ENCODE data around the gene PVR.
"Not testable (repeated sequence)": the region's sequence is repeated elsewhere in the genome, so short reads cannot be mapped to it uniquely, and the experiment has no call there.

PVR gene

GRCh38 chr19:44673510-44673909 lies 29.8 kb downstream of the PVR start:
- TF ChIP-seq JUND (IDR thresholded peaks at IDR 0.05; ENCODE audit: low read depth), result no peak
- DNase-seq (ENCODE audit: low read depth in 1 of 2, low spot score in 1 of 2), result no peak
- in situ Hi-C loops (cut with HindIII; ENCODE audit: low pct_unique_long_range_greater_than_20kb, low sequenced_read_pairs), result no loop called here

GRCh38 chr19:44675521-44675920 lies 31.8 kb downstream of the PVR start:
- no peak for TF ChIP-seq JUND (IDR thresholded peaks at IDR 0.05; ENCODE audit: low read depth)
- no peak for DNase-seq (ENCODE audit: low read depth in 1 of 2, low spot score in 1 of 2)
- in situ Hi-C loops (cut with HindIII; ENCODE audit: low pct_unique_long_range_greater_than_20kb, low sequenced_read_pairs), result no loop called here

- no peak for TF ChIP-seq JUND (IDR thresholded peaks at IDR 0.05; ENCODE audit: low read depth)
- in situ Hi-C loops (cut with HindIII; ENCODE audit: low pct_unique_long_range_greater_than_20kb, low sequenced_read_pairs), result no loop called here
- peak in 1 of 2 experiments; percentile 45 for DNase-seq (ENCODE audit: low read depth in 1 of 2, low spot score in 1 of 2)
Measured at GRCh38 chr19:44677019-44677811, 33.5 kb downstream of the PVR start.

- in situ Hi-C loops (cut with HindIII; ENCODE audit: low pct_unique_long_range_greater_than_20kb, low sequenced_read_pairs), result no loop called here
- TF ChIP-seq JUND (IDR thresholded peaks at IDR 0.05; ENCODE audit: low read depth), result no peak
- no peak for DNase-seq (ENCODE audit: low read depth in 1 of 2, low spot score in 1 of 2)
Measured at GRCh38 chr19:44680536-44680935, 36.8 kb downstream of the PVR start.

GRCh38 chr19:44681992-44682790 lies 38.5 kb downstream of the PVR start:
- no peak for DNase-seq (ENCODE audit: low read depth in 1 of 2, low spot score in 1 of 2)
- TF ChIP-seq JUND (IDR thresholded peaks at IDR 0.05; ENCODE audit: low read depth), result no peak
- in situ Hi-C loops (cut with HindIII; ENCODE audit: low pct_unique_long_range_greater_than_20kb, low sequenced_read_pairs), result no loop called here

GRCh38 chr19:44682807-44683206 lies 39.1 kb downstream of the PVR start:
- in situ Hi-C loops (cut with HindIII; ENCODE audit: low pct_unique_long_range_greater_than_20kb, low sequenced_read_pairs), result no loop called here
- no peak for DNase-seq (ENCODE audit: low read depth in 1 of 2, low spot score in 1 of 2)
- no peak for TF ChIP-seq JUND (IDR thresholded peaks at IDR 0.05; ENCODE audit: low read depth)

GRCh38 chr19:44683434-44684210 lies 39.9 kb downstream of the PVR start:
- no peak for TF ChIP-seq JUND (IDR thresholded peaks at IDR 0.05; ENCODE audit: low read depth)
- DNase-seq (ENCODE audit: low read depth in 1 of 2, low spot score in 1 of 2), result no peak
- in situ Hi-C loops (cut with HindIII; ENCODE audit: low pct_unique_long_range_greater_than_20kb, low sequenced_read_pairs), result no loop called here

- DNase-seq (ENCODE audit: low read depth in 1 of 2, low spot score in 1 of 2); in situ Hi-C loops (cut with HindIII; ENCODE audit: low pct_unique_long_range_greater_than_20kb, low sequenced_read_pairs): not testable (repeated sequence)
Measured at GRCh38 chr19:44684396-44684795, 40.7 kb downstream of the PVR start.

- in situ Hi-C loops (cut with HindIII; ENCODE audit: low pct_unique_long_range_greater_than_20kb, low sequenced_read_pairs), result no loop called here
- DNase-seq (ENCODE audit: low read depth in 1 of 2, low spot score in 1 of 2), result no peak
- TF ChIP-seq JUND (IDR thresholded peaks at IDR 0.05; ENCODE audit: low read depth), result no peak
Measured at GRCh38 chr19:44684892-44685863, 41.5 kb downstream of the PVR start.

- no peak for DNase-seq (ENCODE audit: low read depth in 1 of 2, low spot score in 1 of 2)
- TF ChIP-seq JUND (IDR thresholded peaks at IDR 0.05; ENCODE audit: low read depth), result no peak
Measured at GRCh38 chr19:44685877-44686276, 42.2 kb downstream of the PVR start.

GRCh38 chr19:44686896-44687295 lies 43.2 kb downstream of the PVR start:
- in situ Hi-C loops (cut with HindIII; ENCODE audit: low pct_unique_long_range_greater_than_20kb, low sequenced_read_pairs), result no loop called here
- DNase-seq (ENCODE audit: low read depth in 1 of 2, low spot score in 1 of 2), result no peak
- no peak for TF ChIP-seq JUND (IDR thresholded peaks at IDR 0.05; ENCODE audit: low read depth)

More at GRCh38 chr19:44685877-44686276, 42.2 kb downstream of the PVR start:
- in situ Hi-C loops (cut with HindIII; ENCODE audit: low pct_unique_long_range_greater_than_20kb, low sequenced_read_pairs), result no loop called here

GRCh38 chr19:44687888-44688287 lies 44.2 kb downstream of the PVR start:
- TF ChIP-seq JUND (IDR thresholded peaks at IDR 0.05; ENCODE audit: low read depth), result no peak
- DNase-seq (ENCODE audit: low read depth in 1 of 2, low spot score in 1 of 2), result no peak
- in situ Hi-C loops (cut with HindIII; ENCODE audit: low pct_unique_long_range_greater_than_20kb, low sequenced_read_pairs), result no loop called here

Data from T47D (cell line).